H1 (cell line): ENCODE data around the gene EGFL6. TPM values are rescaled to one million over a fixed set of nuclear protein-coding genes. Genes with fewer than 3 reads are reported as not detected.
A peak's percentile ranks its signal among the peaks of the same experiment; 100 is the strongest.

Experiments
- CTCF ChIA-PET: fragments of 300-600 bp; sonication (Branson Sonifier 250); formaldehyde crosslinking; loops from one replicate; lab custom pipeline; 2021; ENCODE audit not compliant: partially characterized antibody; lab: Charles Lee
- POLR2A ChIA-PET: fragments of 300-600 bp; sonication (Branson Sonifier 250); formaldehyde crosslinking; loops from one replicate; lab custom pipeline; 2021; ENCODE audit warnings: inconsistent platforms; ENCODE audit not compliant: partially characterized antibody; lab: Charles Lee
- DNase-seq, 2 experiments: peaks; one replicate each; pipeline versions ENCODE4 v3.0.0 to v3.0.0-alpha.2; 2010 to 2022; ENCODE audit warnings: low spot score in 2 of 2, low read depth in 1 of 2, mixed read lengths in 1 of 2
- FAIRE-seq: peaks from 2 replicates; lab custom pipeline; 2011; peaks lifted over from hg19 to GRCh38; lab: Jason Lieb, UNC
- H2AFZ ChIP-seq: 2 replicates; pipeline ENCODE4 v1.8.1; 2012; ENCODE audit warnings: low read length, inconsistent platforms
- H2AK5ac ChIP-seq: 2 replicates; pipeline ENCODE4 v1.6.1; 2013; ENCODE audit warnings: low read depth, low read length
- H2BK120ac ChIP-seq: replicated peaks from 2 replicates; pipeline ENCODE3; 2013; ENCODE audit warnings: low read depth, low read length, inconsistent platforms
- H2BK12ac ChIP-seq: 2 replicates; pipeline ENCODE4 v1.6.1; 2013; ENCODE audit warnings: low read depth, low read length
- H2BK15ac ChIP-seq: 2 replicates; pipeline ENCODE4 v1.6.1; 2013; ENCODE audit warnings: low read length
- H2BK20ac ChIP-seq: 2 replicates; pipeline ENCODE4 v1.6.1; 2013; ENCODE audit warnings: low read length
- H2BK5ac ChIP-seq: 2 replicates; pipeline ENCODE4 v1.6.1; 2013; ENCODE audit warnings: low read depth, low read length
- H3K14ac ChIP-seq: 2 replicates; pipeline ENCODE4 v1.6.1; 2013; ENCODE audit warnings: inconsistent platforms; ENCODE audit not compliant: insufficient read length
- H3K18ac ChIP-seq: 2 replicates; pipeline ENCODE4 v1.6.1; 2013; ENCODE audit warnings: low read length; ENCODE audit errors: extremely low read depth
- H3K23ac ChIP-seq: 2 replicates; pipeline ENCODE4 v1.6.1; 2013; ENCODE audit warnings: inconsistent platforms; ENCODE audit not compliant: insufficient read length
- H3K23me2 ChIP-seq: 2 replicates; pipeline ENCODE4 v1.6.1; 2013; ENCODE audit warnings: low read depth, low read length
- H3K27ac ChIP-seq: 2 replicates; pipeline ENCODE4 v1.6.1; 2011; ENCODE audit warnings: low read depth, low read length, inconsistent platforms
- H3K27me3 ChIP-seq, 4 experiments: replicated peaks in 1 of 4; 1 replicate in 1 of 4; 2 replicates in 3 of 4; pipeline versions ENCODE4 v1.6.1 to v1.8.1; 2011 to 2013; ENCODE audit warnings: low read length in 3 of 4, mild to moderate bottlenecking in 3 of 4, inconsistent platforms in 2 of 4, mixed read lengths in 2 of 4, moderate library complexity in 1 of 4; ENCODE audit not compliant: control insufficient read depth in 3 of 4, insufficient read depth in 3 of 4; ENCODE audit errors: extremely low read depth in 1 of 4
- H3K36me3 ChIP-seq, 4 experiments: 2 replicates each; pipeline versions ENCODE4 v1.6.1 to v1.8.1; 2011 to 2013; ENCODE audit warnings: mild to moderate bottlenecking in 4 of 4, low read length in 3 of 4, moderate library complexity in 2 of 4, control low read depth in 1 of 4, inconsistent platforms in 1 of 4; ENCODE audit not compliant: insufficient read depth in 4 of 4, control insufficient read depth in 2 of 4
- H3K4ac ChIP-seq: replicated peaks from 2 replicates; pipeline ENCODE3; 2013; ENCODE audit warnings: low read length, low read depth, mixed read lengths, inconsistent platforms; ENCODE audit not compliant: insufficient read length
- H3K4me1 ChIP-seq, 4 experiments: replicated peaks in 1 of 4; 1 replicate in 1 of 4; 2 replicates in 3 of 4; pipeline versions ENCODE4 v1.6.1 to v1.8.1; 2011 to 2013; ENCODE audit warnings: low read length in 3 of 4, inconsistent platforms in 2 of 4, mixed read lengths in 1 of 4; ENCODE audit not compliant: insufficient read depth in 4 of 4, control insufficient read depth in 3 of 4
- H3K4me2 ChIP-seq, 2 experiments: 2 replicates each; pipeline versions ENCODE4 v1.6.1 to v1.8.1; 2011 to 2013; ENCODE audit warnings: low read depth in 2 of 2, low read length in 2 of 2, control low read depth in 1 of 2, inconsistent platforms in 1 of 2, mild to moderate bottlenecking in 1 of 2; ENCODE audit not compliant: insufficient read depth in 1 of 2
- H3K4me3 ChIP-seq, 4 experiments: fragments of 200-600, 300-600 bp in 1 of 4; sonication (generic), shearing (Covaris generic), sonication (Bioruptor Twin) in 1 of 4; 2 replicates each; pipeline versions ENCODE4 v1.5.1 to v1.8.1; 2011 to 2016; ENCODE audit warnings: low read length in 4 of 4, low read depth in 3 of 4, control low read depth in 2 of 4, inconsistent platforms in 2 of 4, mild to moderate bottlenecking in 2 of 4, mixed read lengths in 1 of 4, moderate library complexity in 1 of 4; ENCODE audit not compliant: insufficient read depth in 2 of 4; ENCODE audit errors: extremely low read depth in 1 of 4
- H3K56ac ChIP-seq: replicated peaks from 2 replicates; pipeline ENCODE3; 2013; ENCODE audit warnings: low read depth, mild to moderate bottlenecking, mixed read lengths, low read length, inconsistent platforms; ENCODE audit not compliant: insufficient read length
- H3K79me1 ChIP-seq: 2 replicates; pipeline ENCODE4 v1.6.1; 2013; ENCODE audit warnings: low read depth, low read length, control low read depth
- H3K79me2 ChIP-seq, 2 experiments: 2 replicates each; pipeline versions ENCODE4 v1.6.1 to v1.8.1; 2012 to 2013; ENCODE audit warnings: low read length in 2 of 2, mild to moderate bottlenecking in 2 of 2, inconsistent platforms in 1 of 2; ENCODE audit not compliant: insufficient read depth in 2 of 2, control insufficient read depth in 1 of 2
- H3K9ac ChIP-seq, 4 experiments: replicated peaks in 1 of 4; 1 replicate in 1 of 4; 2 replicates in 3 of 4; pipeline versions ENCODE4 v1.6.1 to v1.8.1; 2011 to 2013; ENCODE audit warnings: low read depth in 3 of 4, low read length in 3 of 4, control low read depth in 2 of 4, mild to moderate bottlenecking in 2 of 4, moderate library complexity in 2 of 4, inconsistent platforms in 1 of 4; ENCODE audit errors: extremely low read depth in 1 of 4
- H3K9me3 ChIP-seq, 2 experiments: 2 replicates each; pipeline versions ENCODE4 v1.6.1 to v1.8.1; 2012 to 2013; ENCODE audit warnings: mild to moderate bottlenecking in 2 of 2, moderate library complexity in 2 of 2, control low read depth in 1 of 2, inconsistent platforms in 1 of 2, low read depth in 1 of 2, low read length in 1 of 2, mixed read lengths in 1 of 2; ENCODE audit not compliant: insufficient read depth in 2 of 2
- H4K20me1 ChIP-seq, 2 experiments: replicated peaks in 1 of 2; 2 replicates each; pipeline versions ENCODE3 to v1.8.1; 2011 to 2013; ENCODE audit warnings: inconsistent platforms in 2 of 2, low read length in 2 of 2, mild to moderate bottlenecking in 1 of 2; ENCODE audit not compliant: insufficient read depth in 2 of 2, control insufficient read depth in 1 of 2
- H4K5ac ChIP-seq: 2 replicates; pipeline ENCODE4 v1.6.1; 2013; ENCODE audit warnings: low read length, low read depth, mixed read lengths, inconsistent platforms; ENCODE audit not compliant: insufficient read length
- H4K8ac ChIP-seq: 2 replicates; pipeline ENCODE4 v1.8.0; 2013; ENCODE audit warnings: mild to moderate bottlenecking, moderate library complexity, low read length, inconsistent platforms; ENCODE audit not compliant: insufficient read depth; ENCODE audit errors: extremely low read depth
- H4K91ac ChIP-seq: replicated peaks from 2 replicates; pipeline ENCODE3; 2013; ENCODE audit warnings: low read length, mixed read lengths, inconsistent platforms; ENCODE audit not compliant: insufficient read length
- EZH2 ChIP-seq: fragments of 200-600 bp; sonication (generic); IDR thresholded peaks from 2 replicates; pipeline ENCODE4 v1.7.1; 2012; ENCODE audit warnings: low read depth, mild to moderate bottlenecking, moderate library complexity, low read length, inconsistent platforms; ENCODE audit not compliant: severe bottlenecking
- NANOG ChIP-seq: IDR thresholded peaks from 2 replicates; pipeline ENCODE4 v1.6.1; 2011; ENCODE audit warnings: low read length, low read depth, mild to moderate bottlenecking, inconsistent platforms; ENCODE audit not compliant: insufficient read depth, poor library complexity, severe bottlenecking
- POLR2A ChIP-seq, 2 experiments: IDR thresholded peaks; 1 replicate in 1 of 2; 2 replicates in 1 of 2; pipeline ENCODE4 v1.6.1; 2011; ENCODE audit warnings: low read depth in 2 of 2, low read length in 2 of 2, mild to moderate bottlenecking in 2 of 2; ENCODE audit errors: control extremely low read depth in 1 of 2
- POLR2AphosphoS5 ChIP-seq: IDR thresholded peaks from 2 replicates; pipeline ENCODE4 v1.6.1; 2011; ENCODE audit warnings: low read depth, low read length
- SIN3A ChIP-seq, 2 experiments: IDR thresholded peaks in 1 of 2; conservative IDR thresholded peaks in 1 of 2; 2 replicates each; pipeline ENCODE4 v1.6.1; 2011 to 2012; ENCODE audit warnings: low read length in 2 of 2, improper control_type of control experiment in 1 of 2, low read depth in 1 of 2, mild to moderate bottlenecking in 1 of 2
- SIX5 ChIP-seq: IDR thresholded peaks from 2 replicates; pipeline ENCODE4 v1.6.1; 2011; ENCODE audit warnings: mild to moderate bottlenecking, low read depth, low read length
- SP4 ChIP-seq: IDR thresholded peaks from 2 replicates; pipeline ENCODE4 v1.6.1; 2012; ENCODE audit warnings: low read length, inconsistent platforms
- TBP ChIP-seq: IDR thresholded peaks from 2 replicates; pipeline ENCODE4 v1.6.1; 2011; ENCODE audit warnings: low read depth, low read length, improper control_type of control experiment
- ZNF274 ChIP-seq: IDR thresholded peaks from 2 replicates; pipeline ENCODE4 v1.7.0; 2012; ENCODE audit warnings: low read length, borderline replicate concordance; ENCODE audit errors: extremely low read depth
- WGBS, 2 experiments: shearing (Covaris generic) in 1 of 2; methylation state at CpG; one replicate each; pipeline versions ENCODE4 v1.1.6 to v1.1.7; 2013 to 2015; ENCODE audit warnings: low lambda C conversion rate in 2 of 2, mixed read lengths in 2 of 2, inconsistent platforms in 1 of 2, low coverage in 1 of 2, missing lambda C conversion rate in 1 of 2; ENCODE audit not compliant: insufficient replicate concordance in 2 of 2, insufficient coverage in 1 of 2, insufficient read length in 1 of 2; ENCODE audit errors: extremely low coverage in 1 of 2, missing lambda C conversion rate in 1 of 2; 5-methylcytosine and 5-hydroxymethylcytosine counted together
- polyA plus RNA-seq, 7 experiments: library from polyadenylated mRNA; depleted of rRNA in 3 of 7; stranded (reverse) in 5 of 7; unstranded in 2 of 7; fragments of >200 nt in 5 of 7; fragments of 200-250 nt in 2 of 7; gene quantifications; 1 replicate in 5 of 7; 2 replicates in 1 of 7; 4 replicates in 1 of 7; pipeline versions ENCODE4 v1.2.1 to v1.2.3, GENCODE V29; 2011 to 2013; ENCODE audit warnings: missing spikeins in 2 of 7, mixed read lengths in 2 of 7
- total RNA-seq: library from RNA; stranded (reverse); fragmentation: NEBNext Ultra II Directional; extraction: Animal tissue kit (Norgen Biotek cat#: 25700); gene quantifications from 2 replicates; pipeline ENCODE4 v1.2.1, GENCODE V29; 2021
- TF ChIP-seq, protein P1 (sequence below), 3 experiments: IDR thresholded peaks; 1 replicate in 2 of 3; 2 replicates in 1 of 3; pipeline versions ENCODE4 v1.5.1 to v1.6.1; 2011; ENCODE audit warnings: low read length in 3 of 3, mild to moderate bottlenecking in 3 of 3, inconsistent platforms in 2 of 3, low read depth in 1 of 3, moderate library complexity in 1 of 3; ENCODE audit not compliant: insufficient read depth in 1 of 3; ENCODE audit errors: control extremely low read depth in 1 of 3

The EGFL6 gene
- total and polyA plus RNA-seq, 2 of the 8 experiments (the other 6 are each of a cell fraction or from before 2014, with no cell fraction given): 0.93 to 1.1 TPM

DNA sequence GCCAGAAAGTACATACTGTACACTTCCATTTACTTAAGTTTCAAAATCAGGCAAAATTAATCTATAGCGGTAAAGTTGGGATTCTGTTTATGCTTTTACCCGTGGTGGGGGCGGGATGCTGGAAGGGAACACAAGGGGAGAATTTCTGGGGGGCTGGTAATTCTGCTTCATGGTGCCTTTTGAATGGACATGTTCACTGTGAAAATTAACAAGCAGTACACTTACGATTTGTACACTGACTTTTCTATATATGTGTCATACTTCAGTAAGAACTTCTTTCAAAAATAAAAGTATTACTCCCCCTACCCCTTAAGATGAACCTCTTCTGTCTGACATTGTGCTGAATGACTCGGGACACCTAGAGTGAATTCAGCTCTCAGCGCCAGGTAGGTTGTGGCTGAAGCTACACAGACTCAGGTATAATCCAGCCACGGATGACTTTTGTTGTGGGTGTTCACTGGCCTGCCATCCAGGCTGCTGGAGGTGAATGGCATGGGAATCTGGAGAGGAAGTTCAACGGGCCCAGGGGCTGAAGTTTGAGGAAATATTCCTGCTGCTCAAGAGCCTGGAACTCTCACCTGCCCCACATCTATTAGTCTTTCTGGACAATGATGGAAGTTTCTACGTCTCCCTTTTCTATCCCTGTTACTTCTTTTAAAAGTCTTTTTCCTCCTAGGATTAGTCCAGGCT lies 76.2 kb downstream of the EGFL6 start:
- CTCF ChIA-PET: interaction anchor here (0.6 to 5.1 kb wide), 26 partner anchors 10 to 183 kb away, joined by 3 to 58 read pairs (median 4); no protein-coding TSS in a partner anchor
- FAIRE-seq: peak; percentile 72
- POLR2A ChIA-PET: interaction anchor here (0.9 kb wide), 1 partner anchor 8 kb away, joined by 3 read pairs; the partner anchor contains the start of gene TCEANC
- TF ChIP-seq ZNF274: no peak
- no peak for TF ChIP-seq SIN3A (conservative IDR thresholded peaks at IDR 0.05 in 1 of 2, IDR thresholded peaks at IDR 0.05 in 1 of 2; ENCODE audit: low read depth in 1 of 2, low read length in 2 of 2)
- no peak for TF ChIP-seq POLR2A (IDR thresholded peaks at IDR 0.05; ENCODE audit: control extremely low read depth in 1 of 2, low read depth in 2 of 2, low read length in 2 of 2)
- TF ChIP-seq POLR2AphosphoS5: no peak
- TF ChIP-seq SP4: no peak
- TF ChIP-seq, protein P1, sequence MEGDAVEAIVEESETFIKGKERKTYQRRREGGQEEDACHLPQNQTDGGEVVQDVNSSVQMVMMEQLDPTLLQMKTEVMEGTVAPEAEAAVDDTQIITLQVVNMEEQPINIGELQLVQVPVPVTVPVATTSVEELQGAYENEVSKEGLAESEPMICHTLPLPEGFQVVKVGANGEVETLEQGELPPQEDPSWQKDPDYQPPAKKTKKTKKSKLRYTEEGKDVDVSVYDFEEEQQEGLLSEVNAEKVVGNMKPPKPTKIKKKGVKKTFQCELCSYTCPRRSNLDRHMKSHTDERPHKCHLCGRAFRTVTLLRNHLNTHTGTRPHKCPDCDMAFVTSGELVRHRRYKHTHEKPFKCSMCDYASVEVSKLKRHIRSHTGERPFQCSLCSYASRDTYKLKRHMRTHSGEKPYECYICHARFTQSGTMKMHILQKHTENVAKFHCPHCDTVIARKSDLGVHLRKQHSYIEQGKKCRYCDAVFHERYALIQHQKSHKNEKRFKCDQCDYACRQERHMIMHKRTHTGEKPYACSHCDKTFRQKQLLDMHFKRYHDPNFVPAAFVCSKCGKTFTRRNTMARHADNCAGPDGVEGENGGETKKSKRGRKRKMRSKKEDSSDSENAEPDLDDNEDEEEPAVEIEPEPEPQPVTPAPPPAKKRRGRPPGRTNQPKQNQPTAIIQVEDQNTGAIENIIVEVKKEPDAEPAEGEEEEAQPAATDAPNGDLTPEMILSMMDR (IDR thresholded peaks at IDR 0.05; ENCODE audit: control extremely low read depth in 1 of 3, insufficient read depth in 1 of 3, low read depth in 1 of 3, low read length in 3 of 3): no peak
- no peak for TF ChIP-seq NANOG
- no peak for TF ChIP-seq SIX5
- TF ChIP-seq EZH2: no peak
- no peak for TF ChIP-seq TBP

More for the DNA sequence above, 76.2 kb downstream of the EGFL6 start:
- no peaks in the 10 kb centered on the region for H3K79me1 ChIP-seq
- H2BK15ac ChIP-seq: no peak overlapping the region
- H3K23me2 ChIP-seq: 0 out of 2 replicates have a peak, but pooled peaks cover 2% of the 10 kb centered on the region
- no peak overlapping the region for H2BK20ac ChIP-seq
- DNase-seq: no peak
- H3K27ac ChIP-seq: no peak overlapping the region
- no peak overlapping the region for H3K56ac ChIP-seq
- H4K20me1 ChIP-seq: no peaks in the 10 kb centered on the region
- H3K4ac ChIP-seq: no peak overlapping the region
- H4K8ac ChIP-seq: peak overlapping the region; percentile 79
- 75% methylated on average over 9 of the region's 9 CpGs; no CpG with 5 or more reads in 1 of the 2 experiments for WGBS, 2 experiments
- H2AFZ ChIP-seq: no peak overlapping the region; the same call in 1 of the 2 replicates
- no peak overlapping the region for H3K23ac ChIP-seq
- H3K4me3 ChIP-seq: no peak overlapping the region
- H3K9ac ChIP-seq: no peak overlapping the region
- no peak overlapping the region for H4K5ac ChIP-seq
- no peak overlapping the region for H2BK5ac ChIP-seq
- H3K36me3 ChIP-seq: no peaks in the 10 kb centered on the region
- H3K9me3 ChIP-seq: no peaks in the 10 kb centered on the region
- no peak overlapping the region; the same call in 1 of the 2 replicates for H3K18ac ChIP-seq
- H3K4me1 ChIP-seq: peaks cover 0 to 3% (median 0%) of the 10 kb centered on the region in 4 experiments; a peak in 1 of 7 replicates
- peak overlapping the region; percentile 87 for H2BK12ac ChIP-seq
- H3K79me2 ChIP-seq: no peaks in the 10 kb centered on the region
- no peak overlapping the region for H3K14ac ChIP-seq
- no peak overlapping the region for H2BK120ac ChIP-seq
- no peaks in the 10 kb centered on the region for H3K27me3 ChIP-seq
- H2AK5ac ChIP-seq: no peak overlapping the region
- H3K4me2 ChIP-seq: no peak overlapping the region
- H4K91ac ChIP-seq: peak overlapping the region; percentile 73
